ENCODE data around the gene SYNE2.
"Not testable (repeated sequence)": the region's sequence is repeated elsewhere in the genome, so short reads cannot be mapped to it uniquely, and the experiment has no call there.

The SYNE2 gene

GRCh38 chr14:64118403-64118742, 265.6 kb downstream of the SYNE2 start:
- not testable (repeated sequence) for DNase-seq

DNA sequence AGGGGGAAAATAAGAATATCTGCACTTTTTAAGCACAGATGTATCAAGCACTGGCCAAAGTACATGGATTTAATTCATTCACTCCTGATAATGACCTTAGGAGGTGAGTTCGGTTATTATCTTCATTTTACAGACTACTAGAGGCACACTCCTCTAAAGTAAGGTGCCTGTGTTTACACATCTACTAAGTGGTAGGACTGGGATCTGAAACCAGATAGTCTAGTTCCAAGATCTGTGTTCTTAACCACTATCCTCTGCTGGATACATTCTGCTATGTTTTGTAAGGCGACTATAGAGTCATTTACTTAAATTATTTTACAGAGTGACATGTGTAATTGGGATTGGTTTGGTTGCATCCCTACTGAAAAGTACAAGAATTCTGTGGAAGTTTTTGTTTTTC, 266.1 kb downstream of the SYNE2 start:
- no peak for DNase-seq

DNA sequence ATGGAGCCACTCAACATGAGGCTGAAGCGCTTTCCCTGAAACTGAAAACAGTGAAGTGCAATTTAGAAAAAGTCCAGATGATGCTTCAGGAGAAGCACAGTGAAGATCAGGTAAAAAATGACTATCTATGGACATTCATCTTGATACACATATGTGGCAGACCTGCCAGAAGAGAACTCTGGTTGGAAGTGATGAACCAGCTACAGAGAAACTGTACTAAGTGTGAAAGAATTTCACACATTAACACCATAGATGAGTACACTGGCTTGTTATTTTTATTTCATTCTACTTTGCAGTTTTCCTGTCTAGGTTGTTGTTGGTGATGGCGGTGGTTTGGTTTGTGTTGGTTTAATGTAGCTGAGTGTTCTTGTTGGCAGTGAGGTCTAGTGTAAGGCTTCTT, 266.7 kb downstream of the SYNE2 start:
- DNase-seq: no peak

GRCh38 chr14:64119980-64120379, 267.2 kb downstream of the SYNE2 start:
- no peak for DNase-seq

DNA sequence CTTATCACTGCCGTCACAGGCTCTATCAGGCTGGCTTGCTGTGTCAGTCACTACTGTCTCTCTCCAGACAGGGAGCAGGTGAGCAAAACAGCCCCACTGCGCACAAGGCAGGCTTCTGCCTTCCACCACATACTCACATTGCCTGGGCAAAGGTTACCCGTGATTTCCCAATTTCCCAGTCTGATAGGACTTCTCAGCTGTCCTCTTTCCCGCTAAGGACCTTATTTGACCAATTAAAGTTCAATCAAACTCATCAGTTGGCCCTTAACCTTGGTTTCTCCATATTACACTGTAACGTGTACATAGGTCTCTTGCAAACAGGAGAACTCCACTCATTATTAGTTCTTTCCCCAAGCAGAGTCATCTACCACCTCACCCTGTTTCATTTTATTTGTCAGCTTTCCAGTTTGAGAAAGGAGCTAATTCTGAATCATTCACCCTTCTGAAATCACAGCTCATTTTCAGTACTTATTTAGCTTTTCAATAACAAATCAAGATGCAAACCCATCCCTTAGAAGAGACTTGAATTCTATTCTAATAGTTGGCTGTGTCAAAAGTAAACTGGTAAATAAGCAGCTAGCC, 270.5 kb downstream of the SYNE2 start:
- no peak for DNase-seq

DNA sequence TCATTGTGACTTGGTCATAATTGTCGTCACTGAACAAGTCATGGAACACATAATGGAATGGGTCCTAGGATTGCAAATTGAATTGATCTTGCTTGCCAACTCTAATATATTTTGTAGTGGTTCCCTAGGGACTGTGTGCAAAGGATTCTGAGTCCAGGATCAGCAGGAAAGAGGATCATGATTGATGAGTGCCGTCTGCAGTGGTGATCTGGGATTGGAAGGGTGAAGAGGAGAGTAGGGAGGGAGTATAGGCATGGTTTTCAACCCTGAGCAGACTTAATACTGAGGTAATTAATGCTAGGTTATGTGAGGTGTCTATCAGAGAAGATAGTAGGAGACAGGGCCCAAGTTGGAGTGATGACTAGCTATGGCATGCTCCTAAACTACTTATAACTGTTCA, 272.5 kb downstream of the SYNE2 start:
- no peak for DNase-seq

DNA sequence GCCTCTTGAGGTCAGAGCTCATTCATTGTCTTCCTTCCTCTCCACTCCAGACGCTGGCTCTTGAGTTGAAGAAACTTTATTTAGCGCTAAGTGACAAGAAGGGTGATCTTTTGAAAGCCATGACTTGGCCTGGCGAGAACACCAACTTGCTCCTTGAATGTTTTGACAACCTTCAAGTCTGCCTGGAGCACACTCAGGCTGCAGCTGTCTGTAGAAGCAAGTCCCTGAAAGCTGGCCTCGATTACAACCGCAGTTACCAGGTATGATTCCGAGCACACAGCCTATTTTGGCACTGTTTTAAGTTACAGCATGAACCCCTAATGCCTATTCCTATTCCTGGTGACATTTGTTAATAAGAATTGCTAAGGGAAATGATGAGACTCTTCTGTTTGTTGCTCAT, 273.7 kb downstream of the SYNE2 start:
- no peak for DNase-seq

DNA sequence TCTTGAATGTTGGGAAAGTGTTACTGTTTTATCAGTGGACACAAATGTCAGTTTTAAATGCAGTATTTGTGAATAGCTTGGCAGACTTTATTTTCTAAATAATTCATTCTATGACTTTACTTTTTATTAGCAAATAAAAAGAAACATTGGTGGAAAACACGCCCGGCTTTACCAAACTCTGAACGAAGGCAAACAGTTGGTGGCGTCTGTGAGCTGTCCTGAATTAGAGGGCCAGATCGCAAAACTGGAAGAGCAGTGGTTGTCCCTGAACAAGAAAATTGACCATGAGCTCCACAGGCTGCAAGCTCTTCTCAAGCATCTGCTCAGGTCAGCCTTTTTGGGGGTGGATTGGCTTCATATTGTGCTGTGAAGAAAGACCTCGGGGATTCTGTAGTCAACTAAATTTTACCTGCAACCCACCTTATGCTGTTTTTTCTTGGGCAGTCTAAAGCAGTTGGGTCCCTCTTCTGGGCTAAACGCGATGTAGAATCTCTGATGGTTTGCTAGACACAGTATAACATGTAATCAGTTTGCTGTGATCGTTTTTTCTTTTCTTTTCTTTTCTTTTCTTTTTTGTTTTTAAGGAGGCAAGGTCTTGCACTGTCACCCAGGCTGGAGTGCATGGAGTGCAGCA, 285.0 kb downstream of the SYNE2 start:
- DNase-seq: peak in 1 of 56 donors; percentile 2

DNA sequence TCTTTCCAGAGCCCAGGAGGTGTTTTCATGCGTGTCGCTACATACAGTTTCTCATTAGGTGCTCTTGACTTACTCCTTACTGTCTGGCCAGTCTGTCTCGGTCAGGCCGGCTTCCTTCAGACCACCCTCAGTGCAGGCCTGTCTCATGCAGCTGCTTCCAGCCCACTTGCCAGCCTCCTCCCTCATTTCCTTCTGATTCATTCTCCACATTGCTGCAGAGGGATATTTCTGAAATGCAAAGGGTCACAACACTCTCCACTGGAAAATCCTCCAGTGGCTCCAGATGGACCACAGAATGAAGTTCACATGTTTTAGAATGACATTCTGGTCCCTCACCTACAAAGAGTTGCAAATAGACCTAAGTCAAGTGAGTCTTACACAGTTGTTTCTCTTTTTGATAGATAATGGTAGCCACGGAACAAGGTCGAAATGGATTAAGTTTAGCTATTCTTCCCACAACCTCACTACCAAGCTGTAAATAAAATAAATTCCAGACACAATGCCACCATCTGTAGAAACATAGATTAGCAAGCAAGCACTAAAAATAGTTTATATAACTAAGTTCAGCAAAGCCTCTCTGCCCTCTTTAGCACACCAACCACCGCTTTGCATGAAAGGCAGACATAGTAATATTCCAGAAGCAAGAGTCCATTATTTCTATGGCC, 294.5 kb downstream of the SYNE2 start:
- DNase-seq: no peak

DNA sequence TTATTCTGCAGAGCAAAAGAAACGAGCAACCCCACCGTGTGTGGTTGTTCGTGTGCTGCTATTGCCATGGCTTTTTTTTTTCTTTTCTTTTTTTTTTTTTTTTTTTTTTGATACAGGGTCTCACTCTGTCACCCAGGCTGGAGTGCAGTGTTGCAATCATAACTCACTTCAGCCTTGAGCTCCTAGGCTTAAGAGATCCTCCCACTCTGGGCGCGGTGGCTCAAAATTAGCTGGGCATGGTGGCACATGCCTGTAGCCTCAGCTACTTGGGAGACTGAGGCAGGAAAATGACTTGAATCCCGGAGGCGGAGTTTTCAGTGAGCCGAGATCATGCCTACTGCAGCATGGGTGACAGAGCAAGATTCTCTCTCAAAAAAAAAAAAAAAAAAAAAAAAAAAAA, 297.1 kb downstream of the SYNE2 start:
- DNase-seq: no peak

GRCh38 chr14:64158608-64159007, 305.8 kb downstream of the SYNE2 start:
- no peak for DNase-seq

GRCh38 chr14:64159588-64159987, 306.8 kb downstream of the SYNE2 start:
- DNase-seq: no peak

- DNase-seq: no peak
These were observed 317.4 kb downstream of the SYNE2 start for GRCh38 chr14:64170181-64170580.

GRCh38 chr14:64174922-64175782, 322.3 kb downstream of the SYNE2 start:
- no peak for DNase-seq

DNA sequence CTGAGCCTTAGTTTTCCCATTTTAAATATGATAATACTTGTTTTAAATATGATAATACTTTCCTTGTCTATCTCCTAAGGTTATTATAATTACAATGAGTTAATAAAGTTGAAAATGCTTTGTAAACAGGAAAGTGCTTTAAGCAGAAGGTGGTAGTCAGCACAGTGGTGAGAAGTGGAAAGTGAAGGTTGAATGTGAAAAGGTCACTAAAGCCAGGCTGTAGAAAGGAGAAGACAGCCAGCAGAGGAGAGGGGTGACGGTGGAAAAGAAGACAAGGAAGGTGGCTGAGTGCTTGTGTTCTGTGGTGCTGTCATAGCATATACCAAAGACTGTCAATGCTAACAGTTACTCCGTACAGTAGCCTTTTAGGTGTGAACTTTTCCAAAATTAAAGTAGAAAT, 323.5 kb downstream of the SYNE2 start:
- no peak for DNase-seq

GRCh38 chr14:64178814-64179213, 326.0 kb downstream of the SYNE2 start:
- DNase-seq: no peak

DNA sequence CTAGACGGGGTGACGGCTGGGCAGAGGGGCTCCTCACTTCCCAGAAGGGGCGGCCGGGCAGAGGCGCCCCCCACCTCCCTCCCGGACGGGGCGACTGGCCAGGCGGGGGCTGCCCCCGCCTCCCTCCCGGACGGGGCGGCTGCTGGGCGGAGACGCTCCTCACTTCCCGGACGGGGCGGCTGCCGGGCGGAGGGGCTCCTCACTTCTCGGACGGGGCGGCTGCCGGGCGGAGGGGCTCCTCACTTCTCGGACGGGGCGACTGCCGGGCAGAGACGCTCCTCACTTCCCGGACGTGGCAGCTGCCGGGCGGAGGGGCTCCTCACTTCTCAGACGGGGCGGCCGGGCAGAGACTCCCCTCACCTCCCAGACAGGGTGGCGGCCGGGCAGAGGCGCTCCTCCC, 330.1 kb downstream of the SYNE2 start:
- DNase-seq: not testable (repeated sequence)

- DNase-seq: no peak
These were observed 331.4 kb downstream of the SYNE2 start for GRCh38 chr14:64184103-64184729.

GRCh38 chr14:64185184-64185583, 332.4 kb downstream of the SYNE2 start:
- no peak for DNase-seq

GRCh38 chr14:64186231-64187129, 333.7 kb downstream of the SYNE2 start:
- no peak for DNase-seq

DNA sequence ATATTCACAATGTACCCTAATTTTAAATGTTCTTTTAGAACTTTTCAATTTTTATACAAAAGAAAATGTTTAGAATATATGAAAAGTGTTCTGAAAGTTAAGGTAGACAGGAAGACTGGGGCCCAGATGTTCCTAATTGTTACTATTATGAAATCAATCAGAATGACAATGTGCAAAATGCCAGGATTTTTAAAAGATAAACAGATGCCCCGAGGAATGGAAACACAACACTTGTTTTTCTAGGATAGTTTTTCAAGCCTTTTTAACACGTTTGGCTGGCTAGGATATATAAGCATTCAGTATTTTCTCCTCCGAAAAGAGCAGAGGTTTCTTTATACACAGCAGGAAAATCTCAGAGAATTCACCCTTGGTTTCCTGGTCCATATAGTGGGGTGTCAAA, 334.5 kb downstream of the SYNE2 start:
- no peak for DNase-seq

Data from nucleus accumbens (tissue), 56 donors.